ENCODE results near the gene SLC28A1. TPM values are rescaled to one million over a fixed set of nuclear protein-coding genes. Genes with fewer than 3 reads are reported as not detected.

The SLC28A1 gene
- total RNA-seq, 1 experiment from 2014 or later, result 0.13 TPM

DNA sequence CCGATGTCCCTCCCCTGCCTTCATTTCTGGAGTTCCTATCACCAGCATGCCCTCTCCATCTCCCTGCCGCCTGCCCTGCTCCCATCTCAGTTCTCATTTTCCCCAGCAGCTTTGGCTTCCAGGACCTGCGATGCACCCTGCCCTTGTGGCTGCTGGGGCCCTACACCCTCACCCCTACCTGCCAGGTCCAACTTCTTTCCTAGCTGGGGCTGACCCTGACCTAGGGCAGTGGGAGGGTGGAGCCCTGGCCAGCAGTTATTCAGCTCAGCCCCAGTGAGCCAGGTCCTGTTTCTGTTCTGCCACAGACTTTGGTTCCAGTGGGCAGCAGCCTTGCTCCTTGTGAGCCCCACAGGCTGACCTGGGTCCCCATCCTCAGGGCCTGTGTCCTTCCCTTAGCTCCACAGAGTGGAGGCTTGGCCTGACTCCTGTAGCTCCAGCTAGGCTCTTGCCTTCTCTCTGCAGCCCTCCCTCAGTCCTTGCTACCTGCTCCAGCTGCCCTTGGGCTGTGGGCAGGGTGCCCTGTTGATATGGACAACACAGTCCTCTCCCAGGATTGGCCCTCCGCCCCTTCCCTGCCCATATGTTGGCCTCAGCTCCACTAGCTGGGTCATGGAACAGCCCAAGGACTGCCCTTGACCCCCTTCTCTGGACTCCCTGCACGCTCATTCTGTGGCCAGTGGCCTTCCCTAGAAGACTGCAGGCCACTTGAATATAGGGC lies 62.5 kb downstream of the SLC28A1 start:
- Histone ChIP-seq H2AK5ac (ENCODE audit: insufficient read length, low read length) (no peak overlapping the region), H3K23ac (ENCODE audit: insufficient read length, low read depth, low read length) (no peak overlapping the region), H2AFZ (ENCODE audit: low read length) (no peak overlapping the region), H2BK12ac (ENCODE audit: insufficient read length, low read depth, low read length) (no peak overlapping the region), H3K14ac (ENCODE audit: insufficient read depth, low read length) (no peak overlapping the region), H2BK5ac (ENCODE audit: insufficient read length, low read length) (no peak overlapping the region), H3K4me2 (ENCODE audit: insufficient read depth, insufficient read length, low read length) (no peak overlapping the region), H3K79me2 (ENCODE audit: insufficient read depth, low read length) (no peaks in the 10 kb centered on the region), H2BK120ac (ENCODE audit: low read depth, low read length, poor library complexity, severe bottlenecking) (no peak overlapping the region), H3K18ac (ENCODE audit: insufficient read length, low read depth, low read length) (no peak overlapping the region), H3K27ac (ENCODE audit: insufficient read length, low read depth, low read length) (no peak overlapping the region), H3K56ac (ENCODE audit: insufficient read length, low read depth, low read length) (no peak overlapping the region), H3K4me1 (ENCODE audit: insufficient read depth, low read length) (no peaks in the 10 kb centered on the region), H3K9ac (ENCODE audit: extremely low read depth, insufficient read length, low read length) (no peak overlapping the region), H3K9me3 (ENCODE audit: control insufficient read depth, low read depth, low read length) (no peaks in the 10 kb centered on the region), H2BK15ac (ENCODE audit: low read depth, low read length) (no peak overlapping the region), H3K4ac (ENCODE audit: low read depth, low read length) (no peak overlapping the region), H4K8ac (replicated peaks; ENCODE audit: insufficient read length, low read depth, low read length) (no peak overlapping the region), H4K5ac (ENCODE audit: insufficient read length, low read depth, low read length) (no peak overlapping the region), H2BK20ac (ENCODE audit: low read depth, low read length, poor library complexity, severe bottlenecking) (no peak overlapping the region), H4K20me1 (ENCODE audit: control insufficient read depth, insufficient read depth, insufficient read length) (no peaks in the 10 kb centered on the region), H3K79me1 (ENCODE audit: insufficient read depth, low read depth, low read length, poor library complexity, severe bottlenecking) (no peaks in the 10 kb centered on the region), H4K91ac (ENCODE audit: insufficient read length, low read depth, low read length) (no peak overlapping the region), H3T11ph (ENCODE audit: low read length) (no peak overlapping the region), H3K23me2 (ENCODE audit: insufficient read length, low read depth, low read length, poor library complexity, severe bottlenecking) (no peaks in the 10 kb centered on the region), H3K27me3 (ENCODE audit: insufficient read depth, low read length) (no peaks in the 10 kb centered on the region; the same call in 1 of the 2 replicates)
- Mint-ChIP-seq H3K4me3 (no peak overlapping the region), H3K27me3 (ENCODE audit: low read depth) (no peaks in the 10 kb centered on the region), H3K4me1 (no peaks in the 10 kb centered on the region), H3K27ac (peak overlapping the region in 1 of 3 experiments; percentile 61; a peak in 2 of 7 replicates), H3K36me3 (ENCODE audit: insufficient read depth in 1 of 3, low read depth in 3 of 3) (no peaks in the 10 kb centered on the region), H3K9me3 (no peaks in the 10 kb centered on the region)
- TF ChIP-seq, protein P1, sequence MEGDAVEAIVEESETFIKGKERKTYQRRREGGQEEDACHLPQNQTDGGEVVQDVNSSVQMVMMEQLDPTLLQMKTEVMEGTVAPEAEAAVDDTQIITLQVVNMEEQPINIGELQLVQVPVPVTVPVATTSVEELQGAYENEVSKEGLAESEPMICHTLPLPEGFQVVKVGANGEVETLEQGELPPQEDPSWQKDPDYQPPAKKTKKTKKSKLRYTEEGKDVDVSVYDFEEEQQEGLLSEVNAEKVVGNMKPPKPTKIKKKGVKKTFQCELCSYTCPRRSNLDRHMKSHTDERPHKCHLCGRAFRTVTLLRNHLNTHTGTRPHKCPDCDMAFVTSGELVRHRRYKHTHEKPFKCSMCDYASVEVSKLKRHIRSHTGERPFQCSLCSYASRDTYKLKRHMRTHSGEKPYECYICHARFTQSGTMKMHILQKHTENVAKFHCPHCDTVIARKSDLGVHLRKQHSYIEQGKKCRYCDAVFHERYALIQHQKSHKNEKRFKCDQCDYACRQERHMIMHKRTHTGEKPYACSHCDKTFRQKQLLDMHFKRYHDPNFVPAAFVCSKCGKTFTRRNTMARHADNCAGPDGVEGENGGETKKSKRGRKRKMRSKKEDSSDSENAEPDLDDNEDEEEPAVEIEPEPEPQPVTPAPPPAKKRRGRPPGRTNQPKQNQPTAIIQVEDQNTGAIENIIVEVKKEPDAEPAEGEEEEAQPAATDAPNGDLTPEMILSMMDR (conservative IDR thresholded peaks at IDR 0.05), result no peak
- DNase-seq, result no peak
- no CpG with 5 or more reads among the region's 5 CpGs for WGBS (ENCODE audit: extremely low coverage, insufficient read length, low lambda C conversion rate)

Data from H9 (cell line).